ENCODE measurements around the gene GNAO1. TPM values are rescaled to one million over a fixed set of nuclear protein-coding genes. Genes with fewer than 3 reads are reported as not detected.

GNAO1 gene
- total and polyA plus RNA-seq, 9 donors: 0.72 to 5.6 (median 2.7) TPM

GRCh38 chr16:56255904-56256303, 64.6 kb downstream of the GNAO1 start:
- no peak for TF ChIP-seq CTCF (IDR thresholded peaks at IDR 0.05)
- no peak for TF ChIP-seq POLR2A (IDR thresholded peaks at IDR 0.05)
- TF ChIP-seq EP300 (IDR thresholded peaks at IDR 0.05): no peak
- H3K4me1 ChIP-seq (ENCODE audit: insufficient read depth): peaks cover 16% of the 10 kb centered on the region
- H3K27ac ChIP-seq: no peak overlapping the region
- no peaks in the 10 kb centered on the region for H3K27me3 ChIP-seq
- no peaks in the 10 kb centered on the region for H3K36me3 ChIP-seq
- DNase-seq: no peak
- intact Hi-C loops (cut with DNase I): no loop called here
- no peak overlapping the region for H3K4me3 ChIP-seq
- 79 to 94% (median 80%) methylated on average over 1 of the region's 1 CpG for WGBS, 3 donors
- H3K9me3 ChIP-seq: no peaks in the 10 kb centered on the region

- intact Hi-C loops (cut with DNase I): no loop called here
- no peaks in the 10 kb centered on the region for H3K36me3 ChIP-seq
- no peak for TF ChIP-seq CTCF (IDR thresholded peaks at IDR 0.05)
- no peak for TF ChIP-seq POLR2A (IDR thresholded peaks at IDR 0.05)
- TF ChIP-seq EP300 (IDR thresholded peaks at IDR 0.05): no peak
- no peak overlapping the region for H3K27ac ChIP-seq
- H3K4me3 ChIP-seq: no peak overlapping the region
- peaks cover 16% of the 10 kb centered on the region for H3K4me1 ChIP-seq (ENCODE audit: insufficient read depth)
- WGBS, 3 donors: 17 to 28% (median 19%) methylated on average over 6 of the region's 6 CpGs
- peak; percentile 27 to 69 (median 56) for DNase-seq
- H3K27me3 ChIP-seq: no peaks in the 10 kb centered on the region
- H3K9me3 ChIP-seq: no peaks in the 10 kb centered on the region
These were observed 66.0 kb downstream of the GNAO1 start for GRCh38 chr16:56257239-56257638.

- no peaks in the 10 kb centered on the region for H3K36me3 ChIP-seq
- TF ChIP-seq CTCF (IDR thresholded peaks at IDR 0.05): no peak
- no peak for TF ChIP-seq EP300 (IDR thresholded peaks at IDR 0.05)
- no peak for TF ChIP-seq POLR2A (IDR thresholded peaks at IDR 0.05)
- no peak for DNase-seq
- 30 to 40% (median 32%) methylated on average over 8 of the region's 8 CpGs for WGBS, 3 donors
- H3K4me3 ChIP-seq: no peak overlapping the region
- H3K27ac ChIP-seq: no peak overlapping the region
- intact Hi-C loops (cut with DNase I): no loop called here
- no peaks in the 10 kb centered on the region for H3K9me3 ChIP-seq
- peaks cover 12% of the 10 kb centered on the region for H3K4me1 ChIP-seq (ENCODE audit: insufficient read depth)
- no peaks in the 10 kb centered on the region for H3K27me3 ChIP-seq
These were observed 66.5 kb downstream of the GNAO1 start for GRCh38 chr16:56257666-56258342.

- Histone ChIP-seq H3K27me3 (no peaks in the 10 kb centered on the region), H3K27ac (no peak overlapping the region), H3K9me3 (no peaks in the 10 kb centered on the region), H3K4me1 (ENCODE audit: insufficient read depth) (peaks cover 9% of the 10 kb centered on the region), H3K36me3 (no peaks in the 10 kb centered on the region), H3K4me3 (no peak overlapping the region)
- WGBS, 3 donors: 92 to 96% (median 93%) methylated on average over 8 of the region's 8 CpGs
- TF ChIP-seq CTCF (IDR thresholded peaks at IDR 0.05) (no peak), POLR2A (IDR thresholded peaks at IDR 0.05) (no peak), EP300 (IDR thresholded peaks at IDR 0.05) (no peak)
- intact Hi-C loops (cut with DNase I): no loop called here
- no peak for DNase-seq
These were observed 67.5 kb downstream of the GNAO1 start for GRCh38 chr16:56258508-56259424.
